ENCODE data around the gene DENND1A.
"Not testable (repeated sequence)": the region's sequence is repeated elsewhere in the genome, so short reads cannot be mapped to it uniquely, and the experiment has no call there.

Gene DENND1A

DNA sequence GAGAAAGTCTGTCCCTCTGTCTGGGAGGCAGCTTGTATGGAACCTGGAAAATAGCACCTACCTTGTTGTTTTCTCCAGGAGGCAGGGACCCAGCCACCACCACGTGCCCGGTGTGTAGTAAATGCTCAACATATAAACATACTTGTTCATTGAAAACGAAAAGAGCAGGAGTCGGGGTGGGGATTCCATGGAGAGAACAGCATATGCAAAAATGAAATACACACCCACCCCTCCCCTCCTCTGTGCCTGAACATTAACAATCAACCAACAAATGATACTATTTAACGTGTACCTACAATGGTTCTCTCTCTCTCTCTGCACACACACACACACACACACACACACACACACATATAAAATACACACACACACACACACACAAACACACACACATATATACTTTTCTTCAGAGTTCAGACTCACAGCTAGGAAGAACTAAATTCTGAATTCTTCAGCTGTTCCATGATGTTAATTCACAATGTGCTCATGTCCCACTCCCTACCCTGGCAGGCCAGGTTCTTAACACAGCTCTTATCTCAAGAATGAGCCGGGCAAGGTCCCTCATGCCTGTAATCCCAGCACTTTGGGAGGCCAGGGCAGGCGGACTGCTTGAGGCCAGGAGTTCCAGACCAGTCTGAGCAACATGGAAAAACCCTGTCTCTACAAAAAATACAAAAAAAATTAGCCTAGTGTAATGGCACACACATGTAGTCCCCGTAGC is 16.3 kb upstream of the DENND1A start:
- DNase-seq (ENCODE audit: low read depth in 2 of 2): no peak

GRCh38 chr9:123945532-123945931 is 15.6 kb upstream of the DENND1A start:
- no peak for DNase-seq (ENCODE audit: low read depth in 2 of 2)

DNA sequence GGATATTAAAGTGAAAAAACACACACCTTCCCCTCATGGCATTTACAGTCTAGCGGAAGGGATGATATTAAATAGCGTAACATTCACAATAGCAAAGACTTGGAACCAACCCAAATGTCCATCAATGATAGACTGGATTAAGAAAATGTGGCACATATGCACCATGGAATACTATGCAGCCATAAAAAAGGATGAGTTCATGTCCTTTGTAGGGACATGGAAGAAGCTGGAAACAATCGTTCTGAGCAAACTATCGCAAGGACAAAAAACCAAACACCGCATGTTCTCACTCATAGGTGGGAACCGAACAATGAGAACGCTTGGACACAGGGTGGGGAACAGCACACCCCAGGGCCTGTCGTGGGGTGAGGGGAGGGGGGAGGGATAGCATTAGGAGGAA is 14.5 kb upstream of the DENND1A start:
- DNase-seq (ENCODE audit: low read depth in 2 of 2): not testable (repeated sequence)

DNA sequence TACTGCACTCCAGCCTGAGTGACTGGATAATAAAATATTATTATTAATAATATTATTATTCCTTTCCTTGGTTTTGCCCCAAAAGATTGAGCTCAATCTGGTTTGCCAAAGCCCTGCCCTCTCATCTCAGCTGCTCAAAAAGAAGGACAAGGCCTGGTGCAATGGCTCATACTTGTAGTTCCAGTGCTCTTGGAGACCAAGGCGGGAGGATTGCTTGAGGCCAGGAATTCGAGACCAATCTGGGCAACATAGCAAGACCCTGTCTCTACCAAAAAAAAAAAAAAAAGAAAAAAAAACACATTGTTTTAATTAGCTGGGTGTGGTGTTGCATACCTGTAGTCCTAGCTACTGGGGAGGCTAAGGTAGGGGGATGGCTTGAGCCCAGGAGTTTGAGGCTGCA is 13.7 kb upstream of the DENND1A start:
- DNase-seq (ENCODE audit: low read depth in 2 of 2): no peak

- DNase-seq (ENCODE audit: low read depth in 2 of 2): no peak
Observed at GRCh38 chr9:123942542-123942941, 12.6 kb upstream of the DENND1A start.

- no peak for DNase-seq (ENCODE audit: low read depth in 2 of 2)
Observed at GRCh38 chr9:123941524-123942070, 11.7 kb upstream of the DENND1A start.

DNA sequence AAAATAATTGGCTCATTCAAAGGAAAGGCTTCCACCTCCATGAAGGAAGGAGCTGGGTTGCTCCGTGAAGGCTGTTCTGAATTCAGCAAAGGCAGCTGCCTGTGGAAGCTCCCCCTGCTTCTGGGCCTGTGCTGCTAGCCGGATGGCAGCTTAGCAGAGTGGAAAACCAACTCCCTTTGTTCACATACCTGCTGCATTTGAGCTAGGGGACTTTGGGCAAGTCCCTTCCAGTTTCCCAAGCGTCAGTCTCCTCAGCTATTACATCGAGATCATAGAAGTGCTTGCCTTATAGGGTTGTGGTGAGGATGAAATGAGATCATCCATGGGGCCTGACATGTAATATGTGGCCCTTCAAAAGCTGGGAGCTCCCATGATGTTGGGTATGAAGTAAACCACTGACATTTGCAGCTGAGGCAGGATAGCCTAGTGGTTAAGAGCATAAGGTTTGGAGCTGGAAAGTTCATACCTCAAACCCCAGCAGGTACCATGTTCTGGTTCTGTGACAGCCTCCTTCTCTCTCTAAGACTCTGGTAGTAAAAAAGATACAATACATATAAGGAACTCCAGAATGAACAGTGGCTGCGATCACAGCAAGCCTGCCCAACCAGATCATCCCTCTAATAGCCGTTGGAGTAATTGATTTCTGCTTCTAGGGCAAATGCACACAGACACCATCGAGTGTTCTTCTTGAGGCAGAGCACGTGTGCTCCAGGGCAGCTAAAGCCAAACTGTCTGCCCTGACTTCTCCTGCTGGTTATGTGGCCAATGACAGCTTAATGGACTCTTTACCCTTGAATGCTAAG is 11.0 kb upstream of the DENND1A start:
- DNase-seq (ENCODE audit: low read depth in 2 of 2): no peak

DNA sequence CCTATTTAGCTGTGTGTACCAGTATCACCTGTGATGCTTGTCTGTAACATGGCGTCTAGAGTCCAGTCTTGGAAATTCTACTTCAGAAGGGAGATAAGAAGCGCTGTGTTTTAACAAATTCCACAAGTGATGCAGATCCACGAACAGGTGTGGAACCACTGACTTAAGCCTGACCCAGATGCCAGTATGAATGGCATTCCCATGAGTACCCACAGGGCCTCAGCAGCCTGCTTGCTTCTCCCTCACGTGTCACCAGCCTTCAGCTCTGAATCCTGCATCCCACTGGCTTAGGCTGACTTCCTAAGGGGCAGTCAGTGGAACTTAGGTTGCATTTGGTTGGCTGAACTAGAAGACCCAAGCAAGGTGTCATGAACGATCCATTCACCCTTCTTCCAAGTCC is 8.5 kb upstream of the DENND1A start:
- no peak for DNase-seq (ENCODE audit: low read depth in 2 of 2)

DNA sequence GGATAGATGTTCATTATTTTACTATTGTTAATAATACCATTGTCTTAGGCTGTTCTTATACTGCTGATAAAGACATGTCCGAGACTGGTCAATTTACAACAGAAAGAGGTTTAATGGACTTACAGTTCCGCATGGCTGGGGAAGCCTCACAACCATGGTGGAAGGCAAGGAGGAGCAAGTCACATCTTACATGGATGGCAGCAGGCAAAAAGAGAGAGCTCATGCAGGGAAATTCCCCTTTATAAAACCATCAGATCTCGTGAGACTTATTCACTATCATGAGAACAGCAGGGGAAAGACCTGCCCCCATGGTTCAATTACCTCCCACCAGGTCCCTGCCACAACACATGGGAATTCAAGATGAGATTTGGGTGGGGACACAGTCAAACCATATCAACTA is 6.6 kb upstream of the DENND1A start:
- not testable (repeated sequence) for DNase-seq (ENCODE audit: low read depth in 2 of 2)

GRCh38 chr9:123933440-123934212 is 3.7 kb upstream of the DENND1A start:
- DNase-seq (ENCODE audit: low read depth in 2 of 2): no peak

GRCh38 chr9:123929177-123929869 is 603 bp downstream of the DENND1A start:
- peak in 1 of 2 experiments; percentile 6 for DNase-seq (ENCODE audit: low read depth in 2 of 2)

GRCh38 chr9:123928533-123929176 is 1.3 kb downstream of the DENND1A start:
- DNase-seq (ENCODE audit: low read depth in 2 of 2): no peak

DNA sequence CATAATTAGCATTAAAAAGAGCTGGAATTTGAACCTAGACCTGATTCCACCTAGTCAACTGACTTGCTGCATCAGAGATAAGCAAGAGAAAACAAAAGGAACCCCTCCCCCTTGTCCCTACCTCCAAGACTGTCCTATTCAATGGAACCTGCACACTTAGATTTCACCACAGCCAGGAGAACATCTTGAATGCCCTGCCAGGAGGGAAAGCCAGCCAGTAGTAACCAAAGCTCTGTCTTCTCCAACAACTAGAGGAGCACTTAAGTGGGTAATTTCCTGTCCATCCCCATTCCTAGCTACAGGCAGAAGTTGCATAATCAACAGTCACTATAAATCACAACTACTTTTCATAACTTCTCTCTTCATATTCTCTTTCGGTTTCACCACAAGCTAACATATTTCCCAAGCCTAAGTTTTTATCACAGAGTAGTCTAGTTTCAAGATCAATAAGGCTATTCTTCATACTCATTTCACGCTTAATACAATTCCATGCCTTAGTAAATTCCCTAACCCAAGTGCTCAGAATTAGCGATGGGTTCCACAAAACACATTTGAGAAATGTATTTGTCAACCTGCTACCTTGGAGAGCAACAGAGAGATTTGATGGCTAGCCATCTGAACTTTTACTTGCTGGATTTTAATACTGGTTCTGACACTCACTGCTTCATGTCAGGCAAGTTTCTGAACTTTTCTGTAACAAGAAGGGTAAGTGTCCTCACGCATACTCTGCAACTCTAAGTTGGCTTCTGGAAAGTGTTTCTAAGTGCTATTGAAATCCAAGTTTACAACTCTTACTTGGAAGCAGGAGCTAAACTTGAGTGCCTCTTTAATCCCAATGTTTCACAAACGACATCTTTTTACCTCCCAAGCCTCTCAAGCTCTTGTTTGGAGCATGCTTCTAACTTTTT is 2.0 kb downstream of the DENND1A start:
- DNase-seq (ENCODE audit: low read depth in 2 of 2): no peak

DNA sequence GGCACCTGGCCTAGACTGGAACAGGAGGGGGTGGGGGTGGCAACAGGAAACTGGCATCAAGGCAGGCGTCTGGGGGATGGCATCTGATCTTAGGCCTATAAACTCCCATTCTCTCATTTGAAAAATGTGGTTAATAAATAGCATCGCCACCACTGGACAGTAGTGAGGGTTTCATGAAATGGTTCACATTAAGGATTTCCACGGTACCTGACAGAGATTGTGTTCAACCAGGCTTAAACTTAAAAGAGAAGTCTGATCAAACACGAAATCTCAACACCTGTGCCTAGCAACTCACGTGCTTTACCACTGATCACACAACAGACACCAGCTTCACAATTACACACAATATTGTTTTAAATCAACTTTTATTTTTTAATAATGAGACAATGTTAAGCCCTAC is 3.0 kb downstream of the DENND1A start:
- DNase-seq (ENCODE audit: low read depth in 2 of 2): no peak

- no peak for DNase-seq (ENCODE audit: low read depth in 2 of 2)
Observed at GRCh38 chr9:123925819-123926218, 4.1 kb downstream of the DENND1A start.

DNA sequence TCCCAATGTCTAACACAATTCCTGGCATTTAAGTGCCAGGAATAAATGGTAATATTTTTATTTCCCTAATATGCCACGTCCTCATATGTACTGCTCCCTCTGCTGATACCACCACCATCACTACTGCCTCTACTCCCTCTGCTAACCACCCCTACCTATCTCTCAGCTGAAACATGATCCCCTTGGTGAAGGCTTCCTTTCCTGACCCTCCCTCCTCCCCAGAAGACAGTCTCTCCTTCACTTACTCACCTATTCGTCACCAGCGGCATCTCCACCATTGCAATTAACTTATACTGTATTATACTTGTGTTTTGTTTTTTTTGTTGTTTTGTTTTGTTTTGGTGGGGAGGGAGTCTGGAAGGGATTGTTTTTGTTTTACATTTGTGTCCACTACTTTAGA is 4.8 kb downstream of the DENND1A start:
- no peak for DNase-seq (ENCODE audit: low read depth in 2 of 2)

DNA sequence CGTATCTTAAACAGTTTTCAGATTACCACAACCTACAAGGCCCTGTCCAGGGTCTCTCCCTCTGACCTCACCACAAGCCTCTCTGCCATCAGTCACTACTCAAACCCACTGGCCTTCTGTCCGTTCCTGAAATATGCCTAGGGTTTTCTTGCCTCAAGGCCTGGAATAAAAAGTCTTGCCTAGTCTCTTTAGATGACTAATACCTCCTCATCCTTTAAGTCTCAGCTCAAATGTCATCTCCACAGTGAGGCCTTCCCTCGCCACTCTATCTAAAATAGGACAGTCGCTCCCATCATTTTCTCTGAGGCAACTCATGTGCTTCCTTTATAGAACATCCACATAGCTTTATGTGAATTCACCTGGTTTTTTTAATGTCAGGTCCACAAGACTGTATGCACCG is 5.2 kb downstream of the DENND1A start:
- no peak for DNase-seq (ENCODE audit: low read depth in 2 of 2)

DNA sequence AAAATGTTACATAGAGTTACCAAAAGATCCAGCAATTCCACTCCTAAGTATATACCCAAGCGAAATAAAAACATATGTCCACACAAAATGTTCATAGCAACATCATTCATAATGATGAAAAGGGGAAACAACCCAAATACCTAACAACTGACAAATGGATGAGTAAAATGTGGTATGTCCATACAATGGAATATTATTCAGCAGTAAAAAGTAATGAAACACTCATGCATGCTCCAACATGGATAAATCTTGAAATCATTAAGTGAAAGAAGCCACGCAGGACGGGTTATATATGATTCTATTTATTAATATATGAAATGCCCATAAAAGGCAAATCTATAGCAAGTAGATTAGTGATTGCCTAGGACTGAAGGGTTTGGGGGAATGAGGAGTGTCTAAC is 6.0 kb downstream of the DENND1A start:
- DNase-seq (ENCODE audit: low read depth in 2 of 2): no peak

GRCh38 chr9:123923377-123923776 is 6.5 kb downstream of the DENND1A start:
- DNase-seq (ENCODE audit: low read depth in 2 of 2): no peak

DNA sequence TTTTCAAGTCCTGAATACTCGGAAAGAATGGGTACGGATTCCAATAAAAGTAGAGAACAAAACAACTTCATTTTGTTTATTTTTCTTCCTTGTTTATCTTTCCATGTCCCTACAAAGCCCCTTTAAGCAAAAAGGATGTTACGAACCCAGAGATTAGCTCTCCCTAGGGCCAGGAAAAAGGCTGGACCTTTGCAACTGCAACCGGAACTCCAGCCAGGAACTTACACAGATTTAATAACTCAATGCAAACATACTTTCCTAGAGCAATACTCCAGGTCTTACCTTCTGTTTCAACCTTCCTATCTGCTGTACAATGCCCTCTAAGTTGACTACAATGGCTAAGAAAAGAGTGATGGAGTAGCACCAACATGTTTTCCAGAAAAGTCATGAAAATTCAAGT is 7.0 kb downstream of the DENND1A start:
- no peak for DNase-seq (ENCODE audit: low read depth in 2 of 2)
